ENCODE results near the gene DGKB. TPM values are rescaled to one million over a fixed set of nuclear protein-coding genes. Genes with fewer than 3 reads are reported as not detected.

The DGKB gene
- not detected for total RNA-seq

DNA sequence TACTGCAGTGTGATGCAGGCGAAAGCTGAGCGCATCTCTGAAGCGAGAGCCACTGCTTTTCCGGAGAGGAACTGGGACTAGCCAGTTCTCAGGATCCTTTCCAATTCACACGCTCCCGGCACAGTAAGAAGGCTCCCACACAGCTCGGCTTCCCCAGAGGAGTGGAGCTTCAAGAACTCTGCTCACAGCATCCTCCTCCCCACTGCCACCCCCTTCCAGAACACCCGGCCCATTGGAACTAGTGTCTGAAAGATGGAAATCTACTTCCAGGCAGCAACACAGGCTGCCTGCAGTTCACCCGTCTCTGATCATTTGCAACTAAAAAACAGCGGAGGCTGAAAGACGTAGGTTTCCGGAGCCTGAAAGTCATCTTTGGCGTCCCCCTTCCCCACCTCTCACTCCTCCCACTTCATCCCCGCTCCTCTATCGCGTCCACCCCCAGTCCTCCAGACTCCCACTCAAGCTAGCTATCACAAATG, at the start of gene DGKB:
TSS of gene DGKB (minus strand) at position 163 of the 479 bp plus-strand sequence.
- DNase-seq = no peak
- CTCF ChIA-PET = no interaction called here
- Mint-ChIP-seq H3K4me1 (ENCODE audit: low read depth) (no peaks in the 10 kb centered on the region), H3K27me3 (no peaks in the 10 kb centered on the region), H3K4me3 (no peak within 1 kb of the TSS), H3K9me3 (no peaks in the 10 kb centered on the region), H3K36me3 (no peaks in the 10 kb centered on the region), H3K27ac (no peak within 1 kb of the TSS)
- intact Hi-C loops (cut with micrococcal nuclease) = no loop called here
- POLR2A ChIA-PET = no interaction called here

DNA sequence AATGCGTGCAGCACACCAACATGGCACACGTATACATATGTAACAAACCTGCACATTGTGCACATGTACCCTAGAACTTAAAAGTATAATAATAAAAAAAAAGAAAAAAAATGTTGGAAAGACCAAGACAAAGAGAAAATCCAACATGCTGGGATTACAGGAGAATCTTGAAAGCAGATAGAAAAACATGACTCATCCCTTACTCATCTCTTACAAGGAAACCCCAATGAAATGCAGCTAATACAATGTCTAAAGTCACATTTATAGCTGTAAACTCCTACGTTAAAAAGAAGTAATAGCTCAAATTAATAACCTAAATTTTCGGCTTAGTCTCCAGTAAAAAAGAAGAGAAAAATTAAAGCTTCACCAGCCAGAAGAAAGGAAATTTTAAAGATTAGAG, 47.5 kb upstream of the DGKB start:
- ChIA-PET CTCF (no interaction called here), POLR2A (no interaction called here)
- no peak for DNase-seq
- Mint-ChIP-seq H3K27ac (no peak overlapping the region), H3K4me1 (ENCODE audit: low read depth) (no peaks in the 10 kb centered on the region), H3K36me3 (no peaks in the 10 kb centered on the region), H3K4me3 (no peak overlapping the region), H3K27me3 (no peaks in the 10 kb centered on the region), H3K9me3 (no peaks in the 10 kb centered on the region)
- intact Hi-C loops (cut with micrococcal nuclease) = no loop called here

DNA sequence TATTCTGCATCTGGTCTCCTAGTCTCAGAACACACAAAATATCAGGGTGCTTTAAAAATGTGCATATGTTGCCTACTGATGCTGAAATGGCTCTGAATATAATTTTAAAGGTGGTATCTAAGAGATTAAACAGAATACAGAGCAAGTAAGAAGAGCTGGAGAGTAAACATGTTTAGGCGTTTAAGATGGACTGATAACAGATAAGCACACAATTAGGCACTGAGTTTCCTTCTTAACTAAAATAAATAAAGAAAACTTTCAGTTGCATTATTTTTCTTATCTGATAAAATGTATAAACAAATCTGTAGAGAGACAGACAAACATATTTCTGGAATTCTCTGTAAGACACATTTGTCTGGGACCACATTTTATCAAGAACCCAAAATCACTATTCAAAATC, 35.6 kb upstream of the DGKB start:
- Mint-ChIP-seq H3K9me3 (no peaks in the 10 kb centered on the region), H3K27ac (no peak overlapping the region), H3K4me1 (ENCODE audit: low read depth) (no peaks in the 10 kb centered on the region), H3K27me3 (no peaks in the 10 kb centered on the region), H3K4me3 (no peak overlapping the region), H3K36me3 (no peaks in the 10 kb centered on the region)
- POLR2A ChIA-PET = no interaction called here
- CTCF ChIA-PET = no interaction called here
- no peak for DNase-seq
- intact Hi-C loops (cut with micrococcal nuclease) = no loop called here

DNA sequence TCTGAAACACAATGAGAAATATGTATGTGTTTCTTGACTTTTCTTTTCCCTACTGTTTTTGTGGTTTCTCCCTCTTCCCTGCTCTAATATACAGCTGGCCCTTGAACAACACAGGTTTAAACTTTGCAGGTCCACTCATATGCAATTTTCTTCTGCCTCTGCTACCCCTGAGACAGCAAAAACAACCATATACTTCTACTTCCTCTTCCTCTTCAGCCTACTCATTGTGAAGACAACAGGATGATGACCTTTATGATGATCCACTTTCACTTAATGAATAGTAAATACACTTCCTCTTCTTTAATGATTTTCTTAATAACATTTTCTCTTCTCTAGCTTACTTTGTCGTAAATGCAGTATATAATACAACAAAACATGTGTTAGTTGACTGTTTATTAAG, 35.0 kb upstream of the DGKB start:
- no peak for DNase-seq
- intact Hi-C loops (cut with micrococcal nuclease) = no loop called here

DNA sequence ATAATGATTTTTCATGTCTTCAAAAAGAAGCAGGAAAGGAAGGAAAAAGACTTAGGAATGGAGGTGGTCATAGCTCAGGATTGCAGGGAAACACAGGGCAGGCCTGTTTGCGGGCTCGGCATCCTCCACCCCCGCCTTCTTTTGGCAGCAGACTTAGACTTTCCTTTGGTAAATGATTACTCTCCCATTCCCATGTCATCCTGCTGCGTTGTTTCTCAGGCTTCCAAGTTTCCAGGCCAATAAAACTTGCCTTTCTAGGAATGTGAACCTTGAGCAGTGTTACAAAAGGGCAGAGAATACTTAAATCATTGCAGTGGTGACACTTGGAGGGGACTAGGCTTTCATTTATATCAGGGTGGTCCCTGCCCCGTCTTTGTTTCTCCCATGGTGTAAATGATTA, 34.0 kb upstream of the DGKB start:
- POLR2A ChIA-PET = no interaction called here

More for the DNA sequence above, 35.0 kb upstream of the DGKB start:
- Mint-ChIP-seq H3K27ac (no peak overlapping the region), H3K27me3 (no peaks in the 10 kb centered on the region), H3K4me1 (ENCODE audit: low read depth) (no peaks in the 10 kb centered on the region), H3K36me3 (no peaks in the 10 kb centered on the region), H3K4me3 (no peak overlapping the region), H3K9me3 (no peaks in the 10 kb centered on the region)
- POLR2A ChIA-PET = no interaction called here
- CTCF ChIA-PET = no interaction called here

DNA sequence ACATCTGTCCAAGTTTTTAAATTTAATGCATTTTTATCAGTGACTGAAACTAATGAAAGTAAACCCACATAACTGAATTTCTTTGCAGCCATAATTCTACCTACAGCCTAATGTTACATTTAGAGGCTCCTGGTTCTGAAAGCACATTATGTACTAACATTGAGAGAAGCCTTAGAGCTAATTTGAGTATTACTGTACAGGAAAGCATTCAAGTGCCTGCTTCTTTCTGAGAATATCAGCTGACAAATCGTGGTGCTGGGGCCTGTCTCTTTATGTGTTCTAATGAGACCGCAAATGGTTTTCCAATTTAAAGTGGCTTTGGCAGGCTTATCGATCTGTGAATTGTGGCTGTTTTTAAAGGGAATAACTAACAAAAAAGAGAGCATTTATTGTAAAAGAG, 32.3 kb upstream of the DGKB start:
- ChIA-PET POLR2A (no interaction called here), CTCF (no interaction called here)
- no peak overlapping the region for H3K4me3 Mint-ChIP-seq
- intact Hi-C loops (cut with micrococcal nuclease) = no loop called here
- H3K27me3 Mint-ChIP-seq = no peaks in the 10 kb centered on the region
- no peaks in the 10 kb centered on the region for H3K4me1 Mint-ChIP-seq (ENCODE audit: low read depth)
- H3K9me3 Mint-ChIP-seq = no peaks in the 10 kb centered on the region
- no peaks in the 10 kb centered on the region for H3K36me3 Mint-ChIP-seq
- H3K27ac Mint-ChIP-seq = no peak overlapping the region
- no peak for DNase-seq

More for the DNA sequence above, 34.0 kb upstream of the DGKB start:
- no peaks in the 10 kb centered on the region for H3K27me3 Mint-ChIP-seq
- DNase-seq = no peak
- no peak overlapping the region for H3K27ac Mint-ChIP-seq
- H3K9me3 Mint-ChIP-seq = no peaks in the 10 kb centered on the region
- no peaks in the 10 kb centered on the region for H3K4me1 Mint-ChIP-seq (ENCODE audit: low read depth)
- CTCF ChIA-PET = no interaction called here
- H3K36me3 Mint-ChIP-seq = no peaks in the 10 kb centered on the region
- no peak overlapping the region for H3K4me3 Mint-ChIP-seq
- intact Hi-C loops (cut with micrococcal nuclease) = no loop called here

DNA sequence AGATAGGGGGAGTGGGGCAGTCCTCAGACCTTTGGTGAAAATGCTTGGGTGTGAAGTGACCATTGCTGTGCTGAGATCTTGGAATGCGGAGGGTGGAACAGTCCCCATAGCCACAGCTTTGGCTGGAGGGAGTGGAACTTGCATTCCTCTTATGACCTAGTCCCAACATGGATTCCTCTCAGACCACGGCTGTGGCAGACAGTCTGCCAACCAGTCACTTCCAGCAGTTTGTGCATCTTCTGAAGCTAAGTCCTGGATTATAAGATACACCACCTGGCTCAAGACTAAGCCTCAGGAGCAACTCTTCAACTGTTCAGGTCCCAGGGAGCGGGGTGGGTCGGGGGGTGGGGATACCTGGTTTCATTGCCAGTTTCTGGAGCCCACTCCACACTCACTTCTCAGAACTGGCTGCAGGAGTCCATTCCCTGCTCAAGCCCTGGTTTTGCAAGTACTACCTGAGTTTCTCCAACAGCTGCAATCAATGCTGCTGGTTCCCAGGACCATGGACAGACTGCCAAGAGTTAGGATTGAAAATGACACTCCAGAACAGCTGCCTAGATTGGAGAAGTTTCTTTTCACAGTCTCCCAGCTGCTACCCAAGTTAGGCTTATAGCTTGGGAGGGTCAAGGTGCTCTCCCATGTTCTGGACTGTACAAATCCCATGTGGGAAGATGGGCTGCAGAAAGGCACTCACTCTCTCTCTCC, 29.1 kb upstream of the DGKB start:
- intact Hi-C loops (cut with micrococcal nuclease) = no loop called here
- Mint-ChIP-seq H3K27ac (no peak overlapping the region), H3K4me1 (ENCODE audit: low read depth) (no peaks in the 10 kb centered on the region), H3K36me3 (no peaks in the 10 kb centered on the region), H3K4me3 (no peak overlapping the region), H3K9me3 (no peaks in the 10 kb centered on the region), H3K27me3 (no peaks in the 10 kb centered on the region)
- DNase-seq = no peak
- POLR2A ChIA-PET = no interaction called here
- CTCF ChIA-PET = no interaction called here

DNA sequence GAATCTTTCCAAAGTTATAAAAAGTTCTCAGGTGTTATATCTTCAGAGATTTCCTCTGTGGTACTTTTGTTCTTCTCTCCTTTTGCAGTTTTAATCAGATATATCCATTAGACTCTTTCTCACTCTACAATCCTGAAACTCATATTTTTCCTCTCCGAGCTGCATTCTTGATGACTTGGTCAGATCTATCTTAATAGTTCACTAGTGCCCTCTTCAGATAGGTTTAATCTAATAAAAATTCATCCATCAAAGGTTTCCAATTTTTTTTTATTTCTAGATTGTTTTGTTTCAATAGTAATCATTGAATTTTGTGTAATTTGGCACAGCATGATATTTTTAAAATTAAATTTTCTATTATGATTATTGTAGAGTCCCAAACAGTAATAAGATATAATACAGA, 21.8 kb upstream of the DGKB start:
- Mint-ChIP-seq H3K4me1 (ENCODE audit: low read depth) (no peaks in the 10 kb centered on the region), H3K27me3 (no peaks in the 10 kb centered on the region), H3K36me3 (no peaks in the 10 kb centered on the region), H3K4me3 (no peak overlapping the region), H3K27ac (no peak overlapping the region), H3K9me3 (peaks cover 8% of the 10 kb centered on the region)
- no peak for DNase-seq
- CTCF ChIA-PET = no interaction called here
- intact Hi-C loops (cut with micrococcal nuclease) = no loop called here
- POLR2A ChIA-PET = no interaction called here

DNA sequence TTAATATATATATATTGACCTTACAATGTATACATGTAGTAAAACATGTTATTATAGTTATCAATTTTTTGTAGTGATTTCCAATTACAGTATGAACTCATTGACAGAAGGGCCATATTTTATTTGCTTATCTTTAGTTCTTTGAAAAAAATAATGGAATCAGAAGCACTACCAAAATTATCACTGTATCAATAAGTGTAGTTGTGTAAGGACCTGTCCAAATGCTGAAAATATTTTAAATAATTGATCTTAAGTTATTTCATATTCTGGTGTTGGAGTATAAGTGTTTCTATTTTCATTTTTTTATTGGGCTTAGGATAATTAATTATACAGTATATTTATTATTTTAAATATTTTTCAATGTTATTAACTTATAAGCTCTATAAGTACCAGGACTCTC, 8.5 kb upstream of the DGKB start:
- no peaks in the 10 kb centered on the region for H3K27me3 Mint-ChIP-seq
- POLR2A ChIA-PET = no interaction called here
- CTCF ChIA-PET = no interaction called here
- no peak for DNase-seq
- H3K27ac Mint-ChIP-seq = no peak overlapping the region
- no peaks in the 10 kb centered on the region for H3K4me1 Mint-ChIP-seq (ENCODE audit: low read depth)
- intact Hi-C loops (cut with micrococcal nuclease) = no loop called here
- peaks cover 2% of the 10 kb centered on the region for H3K9me3 Mint-ChIP-seq
- H3K4me3 Mint-ChIP-seq = no peak overlapping the region
- H3K36me3 Mint-ChIP-seq = no peaks in the 10 kb centered on the region

DNA sequence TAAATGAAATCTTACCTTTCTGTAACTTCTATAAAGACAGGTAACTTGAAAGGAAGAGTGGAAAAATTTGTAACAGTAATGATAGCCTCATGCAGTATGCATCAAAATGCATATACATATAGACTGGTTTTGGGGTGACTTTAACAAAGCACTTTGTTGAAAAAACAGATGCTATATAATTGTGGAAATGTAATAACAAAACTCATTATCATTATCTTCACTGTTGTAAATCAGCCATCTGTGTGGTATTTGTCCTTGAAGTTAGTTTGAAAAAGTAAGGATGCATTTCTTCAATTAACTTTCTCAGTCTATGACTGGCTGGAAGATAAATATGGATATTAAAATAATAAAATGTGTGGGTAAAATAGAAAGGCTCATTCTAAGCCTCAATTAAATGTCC, 6.1 kb upstream of the DGKB start:
- Mint-ChIP-seq H3K27ac (no peak overlapping the region), H3K36me3 (no peaks in the 10 kb centered on the region), H3K9me3 (peaks cover 2% of the 10 kb centered on the region), H3K27me3 (no peaks in the 10 kb centered on the region), H3K4me1 (ENCODE audit: low read depth) (no peaks in the 10 kb centered on the region), H3K4me3 (no peak overlapping the region)
- CTCF ChIA-PET = no interaction called here
- intact Hi-C loops (cut with micrococcal nuclease) = no loop called here
- DNase-seq = no peak
- POLR2A ChIA-PET = no interaction called here

DNA sequence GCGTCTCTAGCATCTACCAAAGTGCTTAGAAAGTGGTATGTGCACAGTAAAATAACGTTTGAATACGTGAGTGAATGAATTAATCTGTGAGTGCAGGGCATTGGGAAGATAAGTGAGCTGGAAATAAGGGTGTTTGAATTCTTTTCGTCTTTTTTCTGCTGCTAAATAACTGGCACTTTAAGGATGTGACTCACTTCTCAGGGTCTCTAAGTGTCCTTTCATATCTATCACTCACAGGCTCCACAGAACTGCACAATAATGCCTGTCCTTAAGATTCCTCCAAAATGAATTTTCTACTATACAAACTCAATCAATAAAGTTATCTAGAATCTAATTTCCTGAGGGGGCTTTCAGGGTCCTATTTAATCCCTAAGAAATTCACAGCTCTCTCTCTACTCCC, 3.2 kb upstream of the DGKB start:
- Mint-ChIP-seq H3K27ac (no peak overlapping the region), H3K27me3 (no peaks in the 10 kb centered on the region), H3K4me1 (ENCODE audit: low read depth) (no peaks in the 10 kb centered on the region), H3K4me3 (no peak overlapping the region), H3K9me3 (no peaks in the 10 kb centered on the region), H3K36me3 (no peaks in the 10 kb centered on the region)
- ChIA-PET POLR2A (no interaction called here), CTCF (no interaction called here)
- DNase-seq = no peak
- intact Hi-C loops (cut with micrococcal nuclease) = no loop called here

DNA sequence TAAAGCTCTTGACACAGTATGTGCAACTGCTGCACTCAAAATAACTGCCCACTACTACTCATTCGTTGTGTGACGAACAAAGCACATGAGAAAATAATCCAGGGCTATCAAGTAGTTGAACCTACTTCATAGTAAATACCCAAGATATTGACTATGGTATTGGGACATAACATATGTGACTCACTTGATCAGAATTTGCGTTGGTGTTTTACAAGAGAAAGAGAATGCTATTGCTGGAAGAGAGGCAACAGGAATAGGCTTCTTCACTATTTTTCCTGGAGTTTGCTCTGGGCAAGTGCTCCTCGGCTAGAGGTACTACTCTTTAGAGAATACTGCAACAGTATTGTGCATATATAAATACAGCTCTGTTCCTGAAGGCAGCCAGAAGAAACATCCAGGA, 2.5 kb downstream of the DGKB start:
- intact Hi-C loops (cut with micrococcal nuclease) = no loop called here
- no peaks in the 10 kb centered on the region for H3K4me1 Mint-ChIP-seq (ENCODE audit: low read depth)
- no peak overlapping the region for H3K27ac Mint-ChIP-seq
- no peaks in the 10 kb centered on the region for H3K27me3 Mint-ChIP-seq
- H3K36me3 Mint-ChIP-seq = no peaks in the 10 kb centered on the region
- H3K4me3 Mint-ChIP-seq = no peak overlapping the region
- ChIA-PET POLR2A (no interaction called here), CTCF (no interaction called here)
- no peak for DNase-seq
- H3K9me3 Mint-ChIP-seq = no peaks in the 10 kb centered on the region

DNA sequence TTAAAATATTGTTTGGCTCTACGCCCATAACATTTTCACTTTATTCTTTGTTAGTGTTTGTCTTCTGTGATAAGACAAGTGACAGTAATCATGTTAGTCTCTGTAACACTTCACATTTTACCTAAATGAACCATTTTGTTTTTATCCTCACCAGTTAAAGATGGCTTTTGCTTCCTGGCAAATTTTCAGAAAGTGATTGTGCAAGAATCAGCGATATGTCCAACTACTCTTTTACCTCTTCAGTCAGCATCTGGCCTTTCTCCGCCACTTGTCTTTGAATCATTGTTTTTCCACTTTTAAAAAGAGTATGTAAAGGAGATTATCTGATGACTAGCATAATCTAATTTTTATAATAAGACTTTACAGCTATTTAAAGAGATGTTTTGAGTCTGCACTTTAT, 3.5 kb downstream of the DGKB start:
- no peak overlapping the region for H3K27ac Mint-ChIP-seq
- no peaks in the 10 kb centered on the region for H3K36me3 Mint-ChIP-seq
- no peak for DNase-seq
- intact Hi-C loops (cut with micrococcal nuclease) = no loop called here
- H3K9me3 Mint-ChIP-seq = no peaks in the 10 kb centered on the region
- no peak overlapping the region for H3K4me3 Mint-ChIP-seq
- no peaks in the 10 kb centered on the region for H3K4me1 Mint-ChIP-seq (ENCODE audit: low read depth)
- ChIA-PET CTCF (no interaction called here), POLR2A (no interaction called here)
- no peaks in the 10 kb centered on the region for H3K27me3 Mint-ChIP-seq

DNA sequence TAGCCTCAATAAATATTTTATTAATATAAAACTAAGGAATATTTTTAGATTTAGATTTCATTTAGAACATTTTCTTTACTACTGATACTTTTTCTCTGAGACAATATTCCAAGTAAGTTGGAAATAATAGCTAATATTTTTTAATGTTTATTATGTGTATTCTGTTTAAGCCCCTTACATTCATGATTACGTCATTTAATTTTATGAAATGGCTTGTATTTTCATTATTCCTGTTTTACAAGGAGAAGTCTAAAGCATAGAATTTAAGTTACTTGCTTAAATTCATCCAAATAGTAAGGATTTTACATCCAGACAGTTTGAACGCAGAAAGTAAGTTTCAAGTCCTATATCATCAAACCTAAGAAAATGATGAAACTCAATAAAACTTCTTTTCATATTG, 6.1 kb downstream of the DGKB start:
- no peaks in the 10 kb centered on the region for H3K36me3 Mint-ChIP-seq
- no peak overlapping the region for H3K4me3 Mint-ChIP-seq
- intact Hi-C loops (cut with micrococcal nuclease) = no loop called here
- no peaks in the 10 kb centered on the region for H3K27me3 Mint-ChIP-seq
- no peak for DNase-seq
- no peaks in the 10 kb centered on the region for H3K9me3 Mint-ChIP-seq
- no peaks in the 10 kb centered on the region for H3K4me1 Mint-ChIP-seq (ENCODE audit: low read depth)
- CTCF ChIA-PET = no interaction called here
- POLR2A ChIA-PET = no interaction called here
- no peak overlapping the region for H3K27ac Mint-ChIP-seq
